Stimulated activated CD4-positive, alpha-beta T cell treated with anti-CD3 and anti-CD28 coated beads, Interleukin-4, amount 100 ng/mL, for 4 hours (primary cell): ENCODE results near the gene KCNMA1.

Source experiments
- DNase-seq, 2 experiments: peaks; one replicate each; pipeline ENCODE4 v3.0.0-alpha.2; 2020

The KCNMA1 gene

DNA sequence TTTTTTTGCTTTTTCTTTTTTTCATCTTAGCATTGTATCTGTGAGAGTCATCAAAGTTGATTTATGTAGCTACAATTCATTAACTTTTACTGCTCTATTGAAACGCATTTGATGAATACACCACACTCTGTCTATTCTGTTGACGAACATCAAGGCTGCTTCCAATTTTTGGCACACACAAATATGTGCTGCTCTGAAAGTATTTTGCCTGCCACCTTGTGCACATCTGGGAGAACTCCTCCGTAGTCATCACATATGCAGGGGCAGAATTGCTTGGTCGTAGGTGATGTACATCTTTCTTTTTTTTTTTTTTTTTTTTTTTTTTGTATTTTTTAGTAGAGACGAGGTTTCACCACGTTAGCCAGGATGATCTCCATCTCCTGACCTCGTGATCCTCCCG lies 796.8 kb downstream of the KCNMA1 start:
- no peak for DNase-seq

DNA sequence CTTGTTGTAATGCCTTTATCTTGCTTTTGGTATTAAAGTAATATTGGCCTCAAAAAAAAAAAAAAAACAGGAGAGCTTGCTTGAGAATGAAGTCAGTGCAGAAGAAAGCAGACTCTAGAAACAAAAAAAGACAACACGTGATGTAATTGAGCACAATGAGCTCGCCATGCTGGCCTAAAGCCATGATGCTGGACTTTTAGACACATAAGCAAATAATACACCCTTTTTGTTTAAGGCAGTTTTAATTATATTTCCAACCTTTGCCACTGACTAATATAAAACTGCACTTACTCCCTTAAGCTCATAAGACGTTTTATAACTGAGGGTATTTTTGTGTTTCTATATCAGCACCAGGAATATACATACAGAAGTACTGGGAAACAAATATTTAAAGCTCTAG lies 798.3 kb downstream of the KCNMA1 start:
- DNase-seq: no peak

DNA sequence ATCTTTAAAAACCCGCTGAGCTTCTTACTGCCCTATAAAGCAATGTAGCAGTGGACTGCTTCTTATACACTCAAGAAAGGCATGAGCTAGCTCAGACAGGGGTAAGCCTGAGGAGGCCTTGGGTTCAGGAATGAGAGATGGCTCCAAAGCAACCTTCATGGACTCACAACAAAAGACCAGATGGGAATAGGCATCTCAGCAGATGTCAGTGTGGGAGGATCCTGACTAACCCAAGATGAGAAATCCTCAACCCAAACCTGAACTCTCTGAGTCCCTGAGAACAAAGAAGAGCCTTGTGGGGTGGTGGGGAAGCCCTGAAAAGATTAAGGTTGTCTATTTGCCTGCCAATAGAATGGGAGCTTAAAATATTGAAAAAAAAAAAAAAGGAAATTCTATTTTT lies 807.4 kb downstream of the KCNMA1 start:
- no peak for DNase-seq

DNA sequence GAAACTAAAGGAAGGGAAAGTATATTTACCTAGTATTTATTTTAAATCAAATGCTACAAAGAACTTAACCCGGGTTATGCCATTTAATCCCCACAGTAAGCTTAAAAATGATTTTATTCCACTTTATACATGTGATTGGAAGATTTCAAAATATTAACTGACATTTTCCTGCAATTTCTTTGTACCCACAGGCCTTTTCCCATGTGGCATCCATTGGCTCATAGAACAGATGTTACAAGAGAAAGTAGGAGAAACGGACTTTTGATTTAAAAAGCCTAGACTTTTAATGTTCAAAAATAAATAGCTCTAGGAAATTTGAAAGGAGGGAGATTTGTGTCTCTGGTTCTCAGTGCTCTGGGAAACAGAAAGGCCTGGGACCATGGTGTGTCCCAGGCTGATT lies 807.9 kb downstream of the KCNMA1 start:
- DNase-seq: no peak
